ENCODE measurements around the gene CGNL1.

CGNL1 gene

DNA sequence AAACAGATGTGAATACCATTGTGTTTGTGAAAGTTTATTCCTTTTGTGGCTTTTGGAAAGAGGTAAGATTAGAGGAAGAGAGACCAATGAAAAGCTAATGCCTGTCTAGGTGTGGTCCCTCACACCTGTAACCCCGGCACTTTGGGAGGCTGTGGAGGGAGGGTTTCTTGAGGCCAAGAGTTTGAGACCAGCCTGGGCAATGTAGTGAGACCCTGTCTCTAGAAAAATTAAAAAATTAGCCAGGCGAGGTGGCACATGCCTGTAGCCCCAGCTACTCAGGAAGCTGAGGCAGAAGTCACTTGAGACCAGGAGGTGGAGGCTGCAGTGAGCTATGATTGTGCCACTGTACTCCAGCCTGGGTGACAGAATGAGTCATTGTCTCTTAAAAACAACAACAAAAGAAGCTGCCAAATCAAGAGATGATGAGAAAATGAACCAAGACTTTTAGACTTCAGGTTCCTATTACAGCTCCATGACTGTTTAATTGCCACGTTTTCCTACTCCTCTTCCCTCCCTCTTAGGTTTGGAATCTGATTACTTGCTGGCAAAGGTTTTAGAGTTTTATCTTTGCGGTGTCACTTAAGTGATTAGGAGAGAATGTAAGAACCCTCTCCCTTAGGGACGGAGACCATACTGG is 68.7 kb downstream of the CGNL1 start:
- TF ChIP-seq, protein P1, sequence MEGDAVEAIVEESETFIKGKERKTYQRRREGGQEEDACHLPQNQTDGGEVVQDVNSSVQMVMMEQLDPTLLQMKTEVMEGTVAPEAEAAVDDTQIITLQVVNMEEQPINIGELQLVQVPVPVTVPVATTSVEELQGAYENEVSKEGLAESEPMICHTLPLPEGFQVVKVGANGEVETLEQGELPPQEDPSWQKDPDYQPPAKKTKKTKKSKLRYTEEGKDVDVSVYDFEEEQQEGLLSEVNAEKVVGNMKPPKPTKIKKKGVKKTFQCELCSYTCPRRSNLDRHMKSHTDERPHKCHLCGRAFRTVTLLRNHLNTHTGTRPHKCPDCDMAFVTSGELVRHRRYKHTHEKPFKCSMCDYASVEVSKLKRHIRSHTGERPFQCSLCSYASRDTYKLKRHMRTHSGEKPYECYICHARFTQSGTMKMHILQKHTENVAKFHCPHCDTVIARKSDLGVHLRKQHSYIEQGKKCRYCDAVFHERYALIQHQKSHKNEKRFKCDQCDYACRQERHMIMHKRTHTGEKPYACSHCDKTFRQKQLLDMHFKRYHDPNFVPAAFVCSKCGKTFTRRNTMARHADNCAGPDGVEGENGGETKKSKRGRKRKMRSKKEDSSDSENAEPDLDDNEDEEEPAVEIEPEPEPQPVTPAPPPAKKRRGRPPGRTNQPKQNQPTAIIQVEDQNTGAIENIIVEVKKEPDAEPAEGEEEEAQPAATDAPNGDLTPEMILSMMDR (IDR thresholded peaks at IDR 0.05; ENCODE audit: insufficient read depth, low read length, poor library complexity, severe bottlenecking) = no peak
- DNase-seq (ENCODE audit: extremely low read depth, insufficient read length) = no peak
- no peak overlapping the region for H3K4me3 ChIP-seq (replicated peaks; ENCODE audit: low read depth, low read length)
- no peaks in the 10 kb centered on the region for H3K36me3 ChIP-seq (ENCODE audit: control insufficient read depth, insufficient read depth, low read length)
- H3K27me3 ChIP-seq (replicated peaks; ENCODE audit: control insufficient read depth, insufficient read depth, low read length) = no peaks in the 10 kb centered on the region; the same call in 1 of the 2 replicates

DNA sequence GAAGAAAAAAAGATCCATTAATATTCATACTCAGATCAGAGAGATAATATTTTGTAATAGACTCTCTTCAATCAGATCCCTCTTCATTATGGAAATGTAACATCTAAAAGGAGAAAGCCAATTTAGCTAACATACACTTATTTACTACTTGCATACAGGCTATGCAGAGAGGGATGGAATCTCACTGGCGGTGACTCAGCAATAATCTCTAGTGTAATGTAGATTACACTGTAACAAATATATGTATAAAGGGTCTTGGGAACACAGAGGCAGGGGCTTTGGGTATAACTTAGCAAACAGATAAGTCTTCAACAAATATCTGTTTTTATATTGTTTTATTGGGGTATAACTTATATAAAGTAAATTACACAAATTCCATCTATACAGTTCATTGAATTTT is 69.6 kb downstream of the CGNL1 start:
- TF ChIP-seq, protein P1 (IDR thresholded peaks at IDR 0.05; ENCODE audit: insufficient read depth, low read length, poor library complexity, severe bottlenecking) = no peak
- H3K27me3 ChIP-seq (replicated peaks; ENCODE audit: control insufficient read depth, insufficient read depth, low read length) = no peaks in the 10 kb centered on the region; the same call in 1 of the 2 replicates
- no peak overlapping the region for H3K4me3 ChIP-seq (replicated peaks; ENCODE audit: low read depth, low read length)
- H3K36me3 ChIP-seq (ENCODE audit: control insufficient read depth, insufficient read depth, low read length) = no peaks in the 10 kb centered on the region
- DNase-seq (ENCODE audit: extremely low read depth, insufficient read length) = no peak

DNA sequence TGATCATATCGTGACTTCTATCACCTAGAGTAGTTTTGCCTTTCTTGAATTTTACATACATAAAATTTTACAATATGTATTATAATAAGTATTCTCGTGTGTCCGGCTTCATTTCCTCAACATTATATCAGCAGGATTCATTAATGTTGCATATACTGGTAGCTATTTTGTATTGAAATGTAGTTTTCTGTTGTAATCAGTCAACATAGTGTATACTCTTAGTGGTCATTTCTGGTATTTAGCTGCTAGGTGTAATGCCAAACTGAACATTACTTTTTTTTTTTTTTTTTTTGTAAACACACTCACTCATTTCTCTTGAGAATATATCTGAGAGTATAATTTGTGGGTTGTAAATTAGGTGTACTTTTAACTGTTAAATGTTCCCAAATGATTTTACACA is 70.1 kb downstream of the CGNL1 start:
- no peak overlapping the region for H3K4me3 ChIP-seq (replicated peaks; ENCODE audit: low read depth, low read length)
- DNase-seq (ENCODE audit: extremely low read depth, insufficient read length) = no peak
- H3K27me3 ChIP-seq (replicated peaks; ENCODE audit: control insufficient read depth, insufficient read depth, low read length) = no peaks in the 10 kb centered on the region; the same call in 1 of the 2 replicates
- TF ChIP-seq, protein P1 (IDR thresholded peaks at IDR 0.05; ENCODE audit: insufficient read depth, low read length, poor library complexity, severe bottlenecking) = no peak
- no peaks in the 10 kb centered on the region for H3K36me3 ChIP-seq (ENCODE audit: control insufficient read depth, insufficient read depth, low read length)

DNA sequence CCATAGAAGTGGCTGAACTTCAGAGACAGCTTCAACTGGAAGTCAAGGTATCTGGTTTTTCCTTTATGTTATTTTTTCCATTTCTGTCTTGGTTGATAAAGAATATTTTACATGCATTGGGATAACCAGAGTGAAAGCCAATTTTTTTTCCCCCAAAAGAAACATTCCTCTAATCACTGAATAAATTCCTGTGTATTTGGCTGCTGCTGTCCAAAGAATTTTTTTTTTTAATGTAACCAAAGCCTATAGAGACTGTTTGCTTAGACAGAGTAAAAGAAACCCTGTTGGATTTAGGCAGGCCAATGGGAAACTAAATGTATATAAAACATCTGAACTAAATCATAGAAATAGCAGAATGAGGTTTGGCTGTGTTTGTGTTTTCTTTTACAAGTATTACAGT is 75.2 kb downstream of the CGNL1 start:
- no peak for DNase-seq (ENCODE audit: extremely low read depth, insufficient read length)
- no peak overlapping the region for H3K4me3 ChIP-seq (replicated peaks; ENCODE audit: low read depth, low read length)
- no peaks in the 10 kb centered on the region for H3K36me3 ChIP-seq (ENCODE audit: control insufficient read depth, insufficient read depth, low read length)
- peaks cover 4% of the 10 kb centered on the region; the same call in 1 of the 2 replicates for H3K27me3 ChIP-seq (replicated peaks; ENCODE audit: control insufficient read depth, insufficient read depth, low read length)
- TF ChIP-seq, protein P1 (IDR thresholded peaks at IDR 0.05; ENCODE audit: insufficient read depth, low read length, poor library complexity, severe bottlenecking) = no peak

DNA sequence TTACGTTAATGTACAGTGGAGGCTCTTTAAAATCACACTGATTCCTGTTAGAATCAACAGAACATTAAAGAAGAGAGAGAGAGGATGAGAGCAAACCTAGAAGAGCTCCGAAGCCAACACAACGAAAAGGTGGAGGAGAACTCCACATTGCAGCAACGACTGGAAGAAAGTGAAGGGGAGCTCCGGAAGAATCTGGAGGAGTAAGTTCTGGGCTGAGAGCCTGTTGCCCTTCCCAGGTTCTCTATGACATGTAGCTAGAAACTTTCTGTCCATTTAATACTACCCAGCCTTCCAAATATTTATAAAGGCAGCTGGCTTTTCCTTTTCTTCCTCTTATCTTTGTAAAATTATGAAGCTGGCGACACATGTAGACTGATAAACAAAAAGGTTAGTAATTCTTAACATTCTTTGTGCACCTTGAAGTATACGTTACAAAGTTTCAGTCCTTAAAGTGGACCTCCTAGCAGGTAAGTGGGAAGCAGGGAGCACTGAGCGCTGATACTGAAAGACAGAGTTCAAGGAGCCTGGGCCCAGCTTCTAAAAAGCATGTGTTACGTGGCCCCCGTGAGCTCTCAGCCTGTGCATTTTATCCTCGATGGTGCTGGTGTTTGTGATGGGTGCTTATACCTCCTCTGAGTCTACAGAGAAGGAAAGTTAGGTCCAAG is 75.9 kb downstream of the CGNL1 start:
- no peak overlapping the region for H3K4me3 ChIP-seq (replicated peaks; ENCODE audit: low read depth, low read length)
- TF ChIP-seq, protein P1 (IDR thresholded peaks at IDR 0.05; ENCODE audit: insufficient read depth, low read length, poor library complexity, severe bottlenecking) = no peak
- no peaks in the 10 kb centered on the region for H3K36me3 ChIP-seq (ENCODE audit: control insufficient read depth, insufficient read depth, low read length)
- peaks cover 4% of the 10 kb centered on the region; the same call in 1 of the 2 replicates for H3K27me3 ChIP-seq (replicated peaks; ENCODE audit: control insufficient read depth, insufficient read depth, low read length)
- DNase-seq (ENCODE audit: extremely low read depth, insufficient read length) = no peak
